HG02970 (cell line): ENCODE results near the gene GM2A.

Experiments
- ATAC-seq: cut with Tn5 transposase; IDR thresholded peaks from one replicate; pipeline ENCODE4 v1.9.1; 2021; ENCODE audit warnings: mild to moderate bottlenecking, moderate library complexity, moderate number of reproducible peaks; ENCODE audit not compliant: unreplicated experiment, low FRiP score

Gene GM2A

DNA sequence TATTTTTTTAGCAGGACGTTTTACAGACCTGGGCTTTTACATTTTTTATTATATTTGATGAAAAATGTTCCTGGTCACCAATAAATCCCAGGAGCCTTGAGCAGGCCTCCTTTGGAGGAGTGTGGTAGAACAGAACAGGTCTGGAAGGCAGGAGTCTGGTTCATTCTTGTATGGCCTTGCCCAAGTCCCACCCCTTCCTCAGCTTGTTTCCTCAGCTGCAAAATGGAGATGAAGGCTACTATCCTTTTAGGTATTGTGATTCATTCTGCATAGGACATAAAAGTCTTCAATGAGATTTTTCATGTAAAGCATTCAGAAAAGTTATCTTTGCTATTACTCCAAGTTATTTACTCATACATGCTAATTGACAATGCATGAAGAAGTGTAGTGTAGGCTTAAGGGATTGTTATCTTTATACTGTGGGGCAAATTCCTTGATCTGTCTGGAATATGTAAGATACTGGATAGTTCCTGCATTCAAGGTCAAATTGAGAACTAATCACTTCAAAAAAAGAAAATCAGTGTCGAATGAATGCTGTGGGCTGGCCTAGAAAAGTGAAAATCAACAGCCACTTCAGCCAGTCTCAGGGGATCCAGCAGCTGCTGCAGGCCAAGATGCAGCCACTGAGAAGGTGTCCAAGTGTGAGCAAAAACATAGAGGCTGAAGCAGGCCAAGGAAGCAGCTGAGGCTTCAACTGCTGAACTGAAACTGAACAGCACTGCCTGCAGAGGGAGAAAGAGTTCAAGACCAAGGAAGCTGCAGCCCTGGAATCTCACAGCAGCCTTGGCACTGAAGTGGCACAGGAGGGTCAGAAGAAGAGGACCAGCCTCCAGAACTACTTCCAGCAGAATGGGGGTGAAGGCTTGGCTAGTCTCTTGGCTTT lies 66.1 kb downstream of the GM2A start:
- ATAC-seq: no peak
